Mesenchymal stem cell (in vitro differentiated cells and primary cell): ENCODE results near the gene EVI5.

Experiments
- DNase-seq: peaks from one replicate; pipeline ENCODE4 v3.0.0-alpha.2; 2013
- H2AFZ ChIP-seq: one replicate; pipeline ENCODE4 v1.6.1; 2013; ENCODE audit warnings: low read depth, mild to moderate bottlenecking, control low read depth, inconsistent platforms, low read length, moderate library complexity
- H2AK5ac ChIP-seq: 2 replicates; pipeline ENCODE4 v1.6.1; 2013; ENCODE audit warnings: low read length, moderate library complexity, mild to moderate bottlenecking, inconsistent platforms; ENCODE audit not compliant: severe bottlenecking
- H2BK120ac ChIP-seq: one replicate; pipeline ENCODE4 v1.6.1; 2013; ENCODE audit warnings: low read depth, mild to moderate bottlenecking, inconsistent platforms, low read length, moderate library complexity
- H2BK12ac ChIP-seq, 2 experiments: one replicate each; pipeline ENCODE4 v1.6.1; 2013; ENCODE audit warnings: inconsistent platforms in 2 of 2, low read length in 2 of 2, mild to moderate bottlenecking in 2 of 2, moderate library complexity in 2 of 2, control low read depth in 1 of 2
- H2BK15ac ChIP-seq: one replicate; pipeline ENCODE4 v1.6.1; 2013; ENCODE audit warnings: mild to moderate bottlenecking, low read depth, inconsistent platforms; ENCODE audit not compliant: poor library complexity, severe bottlenecking
- H2BK5ac ChIP-seq: 2 replicates; pipeline ENCODE4 v1.6.1; 2013; ENCODE audit warnings: low read depth, mild to moderate bottlenecking, low read length, control low read depth, inconsistent platforms; ENCODE audit not compliant: poor library complexity, severe bottlenecking
- H3K14ac ChIP-seq, 2 experiments: one replicate each; pipeline ENCODE4 v1.6.1; 2013; ENCODE audit warnings: inconsistent platforms in 2 of 2, low read length in 2 of 2, control low read depth in 1 of 2, mild to moderate bottlenecking in 1 of 2, moderate library complexity in 1 of 2
- H3K18ac ChIP-seq, 2 experiments: one replicate each; pipeline ENCODE4 v1.6.1; 2013; ENCODE audit warnings: inconsistent platforms in 2 of 2, low read length in 2 of 2, control low read depth in 1 of 2, low read depth in 1 of 2, mild to moderate bottlenecking in 1 of 2
- H3K23ac ChIP-seq, 2 experiments: one replicate each; pipeline ENCODE4 v1.6.1; 2013; ENCODE audit warnings: inconsistent platforms in 2 of 2, low read length in 2 of 2, mild to moderate bottlenecking in 2 of 2, moderate library complexity in 2 of 2, control low read depth in 1 of 2
- H3K27ac ChIP-seq: 2 replicates; pipeline ENCODE4 v1.5.1; 2013; ENCODE audit warnings: mild to moderate bottlenecking, moderate library complexity, low read length, control low read depth, inconsistent platforms; ENCODE audit not compliant: poor library complexity, severe bottlenecking
- H3K27me3 ChIP-seq, 2 experiments: 2 replicates each; pipeline versions ENCODE4 v1.6.1 to v1.7.0; 2013; ENCODE audit warnings: low read length in 2 of 2, mild to moderate bottlenecking in 2 of 2, moderate library complexity in 2 of 2, control low read depth in 1 of 2, inconsistent platforms in 1 of 2; ENCODE audit not compliant: control insufficient read depth in 1 of 2, insufficient read depth in 1 of 2
- H3K36me3 ChIP-seq, 2 experiments: 2 replicates each; pipeline versions ENCODE4 v1.6.1 to v1.7.0; 2013; ENCODE audit warnings: low read length in 2 of 2, control low read depth in 1 of 2, inconsistent platforms in 1 of 2, low read depth in 1 of 2, mild to moderate bottlenecking in 1 of 2; ENCODE audit not compliant: insufficient read depth in 2 of 2, control insufficient read depth in 1 of 2
- H3K4ac ChIP-seq, 2 experiments: one replicate each; pipeline ENCODE4 v1.6.1; 2013; ENCODE audit warnings: inconsistent platforms in 2 of 2, low read length in 2 of 2, mild to moderate bottlenecking in 2 of 2, moderate library complexity in 2 of 2, control low read depth in 1 of 2, low read depth in 1 of 2
- H3K4me1 ChIP-seq: 2 replicates; pipeline ENCODE4 v1.6.1; 2013; ENCODE audit warnings: low read depth, low read length, control low read depth; ENCODE audit not compliant: control insufficient read depth, insufficient read depth
- H3K4me2 ChIP-seq: 2 replicates; pipeline ENCODE4 v1.6.1; 2013; ENCODE audit warnings: low read length, mild to moderate bottlenecking, inconsistent platforms; ENCODE audit not compliant: poor library complexity, severe bottlenecking
- H3K4me3 ChIP-seq, 2 experiments: 2 replicates each; pipeline versions ENCODE4 v1.5.1 to v1.7.0; 2013; ENCODE audit warnings: low read length in 2 of 2, mild to moderate bottlenecking in 2 of 2, control low read depth in 1 of 2, low read depth in 1 of 2; ENCODE audit not compliant: insufficient read depth in 1 of 2
- H3K79me1 ChIP-seq: replicated peaks from 2 replicates; pipeline ENCODE4 v1.6.1; 2013; ENCODE audit warnings: mild to moderate bottlenecking, control low read depth, low read length, inconsistent platforms; ENCODE audit not compliant: poor library complexity, severe bottlenecking
- H3K9ac ChIP-seq: 2 replicates; pipeline ENCODE4 v1.7.0; 2013; ENCODE audit warnings: mild to moderate bottlenecking, low read length, moderate library complexity
- H3K9me3 ChIP-seq: 2 replicates; pipeline ENCODE4 v1.7.0; 2013; ENCODE audit warnings: mild to moderate bottlenecking, low read length; ENCODE audit not compliant: control insufficient read depth
- H4K8ac ChIP-seq: one replicate; pipeline ENCODE4 v1.6.1; 2013; ENCODE audit warnings: inconsistent platforms, mild to moderate bottlenecking, low read length, moderate library complexity
- H4K91ac ChIP-seq: one replicate; pipeline ENCODE4 v1.6.1; 2013; ENCODE audit warnings: mild to moderate bottlenecking, low read length, inconsistent platforms
- WGBS: methylation state at CpG from one replicate; pipeline ENCODE4 v1.1.7; 2013; ENCODE audit warnings: mixed read lengths; 5-methylcytosine and 5-hydroxymethylcytosine counted together

Gene EVI5

DNA sequence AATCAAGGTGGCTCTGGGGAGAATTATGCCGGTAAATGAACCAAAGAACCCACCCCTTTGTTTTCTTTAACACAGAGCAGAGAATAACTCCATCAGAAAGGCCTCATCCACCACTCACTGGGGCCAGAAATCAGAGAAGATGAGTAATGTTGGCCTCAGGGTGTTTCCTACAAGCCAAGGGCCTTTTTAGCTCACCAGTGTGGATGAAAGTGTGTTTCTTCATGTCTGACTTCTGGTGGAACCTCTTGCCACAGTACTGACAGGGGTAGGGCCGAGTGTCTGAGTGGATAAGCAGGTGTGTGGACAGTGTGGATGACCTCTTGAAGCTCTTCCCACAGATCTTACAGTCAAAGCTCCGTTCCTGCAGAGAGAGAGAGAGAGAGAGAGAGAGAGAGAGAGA lies 306.5 kb downstream of the EVI5 start:
- Histone ChIP-seq H4K8ac (no peak overlapping the region), H4K91ac (no peak overlapping the region), H2BK12ac (no peak overlapping the region), H3K4me2 (no peak overlapping the region), H2BK5ac (no peak overlapping the region), H2BK120ac (no peak overlapping the region), H3K36me3 (peaks cover 0 to 4% of the 10 kb centered on the region in 2 experiments), H3K4me3 (no peak overlapping the region), H3K27me3 (peaks cover 85 to 95% of the 10 kb centered on the region in 2 experiments), H2AFZ (no peak overlapping the region), H3K23ac (no peak overlapping the region), H3K27ac (no peak overlapping the region), H3K79me1 (no peaks in the 10 kb centered on the region), H3K4me1 (peaks cover 27% of the 10 kb centered on the region), H3K9ac (no peak overlapping the region), H3K9me3 (no peaks in the 10 kb centered on the region), H2BK15ac (no peak overlapping the region), H2AK5ac (no peak overlapping the region), H3K4ac (no peak overlapping the region), H3K14ac (no peak overlapping the region), H3K18ac (no peak overlapping the region)
- 76% methylated on average over 3 of the region's 3 CpGs for WGBS
- no peak for DNase-seq

DNA sequence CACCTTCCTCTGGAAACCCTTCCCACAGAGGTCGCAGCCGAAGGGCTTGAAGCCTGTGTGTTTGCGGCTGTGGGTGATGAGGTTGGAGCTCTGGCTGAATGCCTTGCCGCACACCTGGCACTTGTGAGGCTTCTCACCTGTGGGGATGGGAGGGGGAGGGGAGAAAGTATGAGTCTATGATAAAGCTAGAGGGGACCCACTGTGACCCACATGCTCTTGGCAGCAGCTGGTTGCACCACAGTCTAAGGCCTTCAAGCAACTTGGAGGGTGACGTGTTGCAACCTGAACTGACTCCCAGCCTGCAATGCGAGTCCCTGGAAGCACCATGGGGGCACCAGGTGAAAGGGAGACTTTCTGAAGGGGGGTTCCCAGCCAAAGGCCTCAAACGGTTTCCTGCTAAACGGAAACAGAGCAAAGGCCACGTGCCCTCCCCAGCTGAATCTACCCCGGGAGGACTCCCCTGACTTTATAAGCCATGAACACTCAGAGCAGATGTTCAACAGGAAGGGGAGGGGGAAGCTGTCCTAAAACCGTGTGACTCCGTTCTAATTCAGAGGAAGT lies 308.8 kb downstream of the EVI5 start:
- peaks cover 0 to 4% of the 10 kb centered on the region in 2 experiments for H3K36me3 ChIP-seq
- no peak for DNase-seq
- no peak overlapping the region for H4K91ac ChIP-seq
- H3K9me3 ChIP-seq = no peaks in the 10 kb centered on the region
- H2BK120ac ChIP-seq = no peak overlapping the region
- H3K27me3 ChIP-seq = peaks cover 71 to 80% of the 10 kb centered on the region in 2 experiments
- H3K4me3 ChIP-seq = no peak overlapping the region
- H2AK5ac ChIP-seq = no peak overlapping the region
- H2BK5ac ChIP-seq = no peak overlapping the region
- no peak overlapping the region for H3K9ac ChIP-seq
- peaks cover 10% of the 10 kb centered on the region for H3K4me1 ChIP-seq
- no peak overlapping the region for H3K18ac ChIP-seq
- H3K4me2 ChIP-seq = no peak overlapping the region
- WGBS = 59% methylated on average over 12 of the region's 12 CpGs
- H3K27ac ChIP-seq = no peak overlapping the region
- no peak overlapping the region for H2BK15ac ChIP-seq
- H3K4ac ChIP-seq = no peak overlapping the region
- H2AFZ ChIP-seq = no peak overlapping the region
- no peak overlapping the region for H2BK12ac ChIP-seq
- H3K14ac ChIP-seq = no peak overlapping the region
- no peaks in the 10 kb centered on the region for H3K79me1 ChIP-seq
- no peak overlapping the region for H4K8ac ChIP-seq
- no peak overlapping the region for H3K23ac ChIP-seq

DNA sequence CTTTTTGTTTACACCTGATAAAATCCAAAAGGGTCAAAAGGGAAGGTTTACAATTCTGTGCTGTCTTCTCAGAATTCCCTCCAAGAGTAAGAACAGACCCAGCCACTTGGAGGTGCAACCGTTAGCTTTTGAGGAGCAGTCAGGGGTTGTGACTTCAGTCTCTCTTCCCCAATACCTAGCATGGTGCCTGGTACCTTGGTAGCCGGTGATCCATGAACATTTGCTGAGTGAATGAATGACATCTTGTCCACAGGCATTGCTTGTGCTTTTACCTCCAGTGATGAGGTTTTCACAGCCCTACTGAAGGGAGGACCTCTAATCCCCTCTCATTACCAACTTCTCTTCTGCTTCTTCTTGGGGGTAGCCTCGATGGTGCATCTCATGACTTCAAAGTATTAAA lies 309.9 kb downstream of the EVI5 start:
- H3K27ac ChIP-seq = no peak overlapping the region
- H3K9ac ChIP-seq = no peak overlapping the region
- H3K4me1 ChIP-seq = no peaks in the 10 kb centered on the region
- H3K14ac ChIP-seq = no peak overlapping the region
- no peak overlapping the region for H4K91ac ChIP-seq
- peaks cover 62 to 68% of the 10 kb centered on the region in 2 experiments for H3K27me3 ChIP-seq
- H3K4me3 ChIP-seq = no peak overlapping the region
- no peaks in the 10 kb centered on the region for H3K36me3 ChIP-seq
- no peaks in the 10 kb centered on the region for H3K79me1 ChIP-seq
- no peak for DNase-seq
- H3K23ac ChIP-seq = no peak overlapping the region
- H2BK5ac ChIP-seq = no peak overlapping the region
- H2BK15ac ChIP-seq = no peak overlapping the region
- no peaks in the 10 kb centered on the region for H3K9me3 ChIP-seq
- no peak overlapping the region for H2BK12ac ChIP-seq
- no peak overlapping the region for H2AK5ac ChIP-seq
- no peak overlapping the region for H3K4me2 ChIP-seq
- no peak overlapping the region for H4K8ac ChIP-seq
- no peak overlapping the region for H2BK120ac ChIP-seq
- no peak overlapping the region for H3K4ac ChIP-seq
- no peak overlapping the region for H2AFZ ChIP-seq
- no peak overlapping the region for H3K18ac ChIP-seq
- 98% methylated on average over 2 of the region's 3 CpGs for WGBS

DNA sequence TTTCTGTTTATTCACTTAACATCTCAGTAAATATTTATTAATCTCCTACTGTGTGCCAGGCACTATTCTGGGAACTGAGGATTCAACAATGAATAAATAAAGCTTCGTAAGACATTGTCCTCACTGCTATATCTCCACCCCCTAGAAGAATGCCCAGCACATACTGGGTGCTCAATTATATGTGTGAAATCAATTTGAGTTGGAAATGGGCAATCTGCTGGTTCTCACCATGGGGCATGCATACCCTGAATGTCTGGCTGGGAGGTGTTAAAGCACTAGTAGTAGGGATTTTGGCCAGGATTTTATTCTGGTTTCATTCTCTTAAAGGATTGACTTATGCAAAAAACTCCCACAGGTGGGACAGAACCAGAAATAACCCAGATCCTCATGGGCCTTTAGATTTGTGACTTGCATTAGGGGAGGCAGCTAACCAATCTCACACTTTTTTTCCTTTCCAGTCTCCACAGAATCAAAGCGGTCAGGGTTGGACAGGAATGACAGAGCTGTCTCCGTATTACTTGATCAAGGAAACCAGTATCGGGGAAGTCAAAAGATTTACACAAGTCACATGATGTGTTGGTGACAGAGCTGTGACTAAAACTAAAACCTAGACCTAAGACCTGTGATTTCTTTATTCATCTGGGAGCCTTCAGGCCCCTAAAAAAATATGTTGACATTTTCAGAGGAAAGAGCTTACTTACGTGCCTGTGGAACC lies 311.0 kb downstream of the EVI5 start:
- no peak overlapping the region for H2AK5ac ChIP-seq
- H3K18ac ChIP-seq = no peak overlapping the region
- H2BK5ac ChIP-seq = no peak overlapping the region
- H3K14ac ChIP-seq = no peak overlapping the region
- H4K8ac ChIP-seq = no peak overlapping the region
- no peak for DNase-seq
- no peak overlapping the region for H2BK12ac ChIP-seq
- H3K27ac ChIP-seq = no peak overlapping the region
- no peaks in the 10 kb centered on the region for H3K4me1 ChIP-seq
- WGBS = 88% methylated on average over 5 of the region's 5 CpGs
- H2AFZ ChIP-seq = no peak overlapping the region
- H3K4ac ChIP-seq = no peak overlapping the region
- H2BK120ac ChIP-seq = no peak overlapping the region
- H3K9ac ChIP-seq = no peak overlapping the region
- H3K9me3 ChIP-seq = no peaks in the 10 kb centered on the region
- H3K36me3 ChIP-seq = no peaks in the 10 kb centered on the region
- no peak overlapping the region for H2BK15ac ChIP-seq
- no peak overlapping the region for H4K91ac ChIP-seq
- no peak overlapping the region for H3K23ac ChIP-seq
- no peak overlapping the region for H3K4me2 ChIP-seq
- no peaks in the 10 kb centered on the region for H3K79me1 ChIP-seq
- peaks cover 51 to 58% of the 10 kb centered on the region in 2 experiments for H3K27me3 ChIP-seq
- H3K4me3 ChIP-seq = no peak overlapping the region
